Smooth muscle cell (in vitro differentiated cells): ENCODE measurements around the gene DNAH10. TPM values are rescaled to one million over a fixed set of nuclear protein-coding genes. Genes with fewer than 3 reads are reported as not detected.

Source experiments
- DNase-seq: peaks from one replicate; lab custom pipeline; 2025; ENCODE audit not compliant: unreplicated experiment; lab: John Stamatoyannopoulos, UW
- H2AFZ ChIP-seq: fragments of 200-600 bp; sonication (generic); 2 replicates; pipeline ENCODE4 v1.6.0; 2016; ENCODE audit warnings: antibody characterized with exemption, low read depth, mild to moderate bottlenecking
- H3F3A ChIP-seq: fragments of 200-600 bp; sonication (generic); 2 replicates; pipeline ENCODE4 v1.6.0; 2017; ENCODE audit warnings: antibody characterized with exemption, low read depth
- H3K27ac ChIP-seq: fragments of 200-600 bp; sonication (generic); 2 replicates; pipeline ENCODE4 v1.5.1; 2016; ENCODE audit warnings: low read depth, mild to moderate bottlenecking
- H3K27me3 ChIP-seq: fragments of 200-600 bp; sonication (generic); 2 replicates; pipeline ENCODE4 v1.6.1; 2016; ENCODE audit warnings: low read depth, mild to moderate bottlenecking
- H3K36me3 ChIP-seq: fragments of 200-600 bp; sonication (generic); 2 replicates; pipeline ENCODE4 v1.5.1; 2016; ENCODE audit warnings: low read depth
- H3K4me1 ChIP-seq: fragments of 200-600 bp; sonication (generic); 2 replicates; pipeline ENCODE4 v1.5.1; 2016; ENCODE audit warnings: low read depth
- H3K4me2 ChIP-seq: fragments of 200-600 bp; sonication (generic); 2 replicates; pipeline ENCODE4 v1.6.0; 2016; ENCODE audit warnings: mild to moderate bottlenecking
- H3K4me3 ChIP-seq: fragments of 200-600 bp; sonication (generic); 2 replicates; pipeline ENCODE4 v1.5.1; 2016; ENCODE audit warnings: mild to moderate bottlenecking
- H3K79me2 ChIP-seq: fragments of 200-600 bp; sonication (generic); 2 replicates; pipeline ENCODE4 v1.6.0; 2016; ENCODE audit warnings: low read depth, mild to moderate bottlenecking
- H3K9ac ChIP-seq: fragments of 200-600 bp; sonication (generic); 2 replicates; pipeline ENCODE4 v1.6.0; 2016; ENCODE audit warnings: low read depth
- H3K9me3 ChIP-seq: fragments of 200-600 bp; sonication (generic); replicated peaks from 2 replicates; pipeline ENCODE4 v1.5.1; 2016; ENCODE audit warnings: low read depth
- H4K20me1 ChIP-seq: fragments of 200-600 bp; sonication (generic); 2 replicates; pipeline ENCODE4 v1.6.0; 2016; ENCODE audit warnings: low read depth
- WGBS: methylation state at CpG from one replicate; pipeline ENCODE4 v1.1.7; 2016; ENCODE audit warnings: low lambda C conversion rate; 5-methylcytosine and 5-hydroxymethylcytosine counted together
- polyA plus RNA-seq: library from polyadenylated mRNA; unstranded; fragments of >200 nt; fragmentation: Nextera tagmentation; extraction: Ambion mirVana; gene quantifications from 2 replicates; pipeline ENCODE4 v1.2.1, GENCODE V29; 2016
- total RNA-seq: library from RNA; depleted of rRNA; stranded (reverse); fragments of >200 nt; gene quantifications from 2 replicates; pipeline ENCODE4 v1.2.3, GENCODE V29; 2014
- TF ChIP-seq, protein P1 (sequence below): fragments of 200-600 bp; sonication (generic); IDR thresholded peaks from 2 replicates; pipeline ENCODE4 v1.5.1; 2017; ENCODE audit warnings: borderline replicate concordance, mild to moderate bottlenecking, antibody characterized with exemption; ENCODE audit not compliant: insufficient read depth, poor library complexity, severe bottlenecking

The DNAH10 gene
- total and polyA plus RNA-seq, 2 experiments from 2014 or later = 1.5 to 2.2 TPM

DNA sequence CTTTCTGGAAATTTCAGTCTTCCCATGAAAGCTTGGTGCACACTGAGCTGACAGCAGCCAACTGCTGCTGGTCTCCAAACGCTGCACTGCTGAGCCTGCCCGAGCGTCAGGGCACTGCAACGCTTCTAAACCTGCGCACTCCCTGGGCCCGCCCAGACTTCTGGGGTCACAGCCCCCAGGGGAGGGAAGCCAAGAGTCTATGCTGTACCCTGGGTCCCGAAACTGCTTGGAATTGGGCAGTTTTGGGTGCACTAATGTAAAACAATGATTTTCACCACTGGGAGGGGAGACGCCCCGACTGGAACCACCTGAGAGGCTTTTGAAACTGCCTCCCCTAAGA, 178.5 kb downstream of the DNAH10 start:
- TF ChIP-seq, protein P1, sequence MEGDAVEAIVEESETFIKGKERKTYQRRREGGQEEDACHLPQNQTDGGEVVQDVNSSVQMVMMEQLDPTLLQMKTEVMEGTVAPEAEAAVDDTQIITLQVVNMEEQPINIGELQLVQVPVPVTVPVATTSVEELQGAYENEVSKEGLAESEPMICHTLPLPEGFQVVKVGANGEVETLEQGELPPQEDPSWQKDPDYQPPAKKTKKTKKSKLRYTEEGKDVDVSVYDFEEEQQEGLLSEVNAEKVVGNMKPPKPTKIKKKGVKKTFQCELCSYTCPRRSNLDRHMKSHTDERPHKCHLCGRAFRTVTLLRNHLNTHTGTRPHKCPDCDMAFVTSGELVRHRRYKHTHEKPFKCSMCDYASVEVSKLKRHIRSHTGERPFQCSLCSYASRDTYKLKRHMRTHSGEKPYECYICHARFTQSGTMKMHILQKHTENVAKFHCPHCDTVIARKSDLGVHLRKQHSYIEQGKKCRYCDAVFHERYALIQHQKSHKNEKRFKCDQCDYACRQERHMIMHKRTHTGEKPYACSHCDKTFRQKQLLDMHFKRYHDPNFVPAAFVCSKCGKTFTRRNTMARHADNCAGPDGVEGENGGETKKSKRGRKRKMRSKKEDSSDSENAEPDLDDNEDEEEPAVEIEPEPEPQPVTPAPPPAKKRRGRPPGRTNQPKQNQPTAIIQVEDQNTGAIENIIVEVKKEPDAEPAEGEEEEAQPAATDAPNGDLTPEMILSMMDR = no peak
- DNase-seq = no peak
- Histone ChIP-seq H3K79me2 (no peaks in the 10 kb centered on the region), H3K4me3 (no peak overlapping the region), H4K20me1 (peaks cover 19% of the 10 kb centered on the region), H3K36me3 (peaks cover 9% of the 10 kb centered on the region), H3K4me2 (no peak overlapping the region), H2AFZ (no peak overlapping the region), H3K9ac (no peak overlapping the region), H3K4me1 (peaks cover 7% of the 10 kb centered on the region), H3F3A (peaks cover 13% of the 10 kb centered on the region), H3K27ac (no peak overlapping the region), H3K27me3 (no peaks in the 10 kb centered on the region), H3K9me3 (no peaks in the 10 kb centered on the region)
- WGBS = 97% methylated on average over 9 of the region's 9 CpGs

DNA sequence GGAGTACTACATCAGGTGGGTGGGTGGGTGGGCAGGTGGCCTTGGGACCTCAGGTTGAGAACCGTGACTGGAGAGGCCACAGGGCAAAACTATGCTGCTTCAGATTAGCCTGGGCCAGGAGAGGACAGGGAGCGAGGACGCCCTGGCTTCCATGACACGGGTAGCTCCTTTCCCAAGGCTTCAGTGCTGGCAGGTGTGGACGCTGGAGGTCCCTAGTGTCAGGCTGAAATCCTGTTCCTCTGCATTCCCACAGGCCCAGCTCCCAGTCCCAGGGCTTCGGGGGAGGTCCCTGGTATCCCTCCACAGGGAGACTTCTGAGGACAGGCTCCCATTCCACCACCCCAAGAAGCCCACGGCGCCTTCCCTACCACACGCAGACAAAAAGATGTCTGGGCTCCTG, 178.9 kb downstream of the DNAH10 start:
- Histone ChIP-seq H3K79me2 (no peaks in the 10 kb centered on the region), H3K36me3 (peaks cover 9% of the 10 kb centered on the region), H3K27me3 (no peaks in the 10 kb centered on the region), H3K4me1 (peaks cover 7% of the 10 kb centered on the region), H3K4me3 (no peak overlapping the region), H3K9ac (no peak overlapping the region), H4K20me1 (peaks cover 19% of the 10 kb centered on the region), H3F3A (peaks cover 13% of the 10 kb centered on the region), H3K9me3 (no peaks in the 10 kb centered on the region), H3K27ac (peak overlapping the region; percentile 85), H3K4me2 (no peak overlapping the region), H2AFZ (no peak overlapping the region)
- TF ChIP-seq, protein P1 = no peak
- 73% methylated on average over 9 of the region's 9 CpGs for WGBS
- no peak for DNase-seq

GRCh38 chr12:123941624-123942237, 179.6 kb downstream of the DNAH10 start:
- no peak overlapping the region for H3K4me3 ChIP-seq
- WGBS = 70% methylated on average over 13 of the region's 13 CpGs
- peaks cover 7% of the 10 kb centered on the region for H3K4me1 ChIP-seq
- H3K27me3 ChIP-seq = no peaks in the 10 kb centered on the region
- peaks cover 25% of the 10 kb centered on the region for H4K20me1 ChIP-seq
- H3K36me3 ChIP-seq = peaks cover 2% of the 10 kb centered on the region
- peak overlapping the region; percentile 38 for H3K9ac ChIP-seq
- peak overlapping the region; percentile 7 for H3K4me2 ChIP-seq
- DNase-seq = no peak
- no peaks in the 10 kb centered on the region for H3K79me2 ChIP-seq
- TF ChIP-seq, protein P1 = no peak
- H3K27ac ChIP-seq = peak overlapping the region; percentile 85
- H2AFZ ChIP-seq = no peak overlapping the region
- H3K9me3 ChIP-seq = no peaks in the 10 kb centered on the region
- H3F3A ChIP-seq = peaks cover 13% of the 10 kb centered on the region

DNA sequence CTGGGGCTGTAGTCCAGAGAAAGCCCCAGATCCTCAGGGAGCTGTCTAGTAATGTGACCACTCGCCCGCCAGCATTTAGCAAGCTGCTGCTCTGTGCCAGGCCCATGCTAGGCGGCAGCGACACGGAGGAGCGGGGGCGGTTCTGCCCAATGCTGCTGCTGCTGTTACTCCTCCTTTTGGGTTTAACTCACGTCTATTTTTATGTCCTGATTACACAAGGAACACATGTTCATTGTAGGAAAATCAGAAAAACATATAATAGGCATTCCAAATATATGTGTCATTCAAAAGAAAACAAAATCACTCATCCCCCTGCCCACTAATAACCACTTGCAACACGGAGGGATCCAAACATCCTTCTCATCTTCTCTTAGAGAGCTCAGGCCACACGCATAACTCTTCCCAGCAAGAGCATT, 180.1 kb downstream of the DNAH10 start:
- Histone ChIP-seq H3K27me3 (no peaks in the 10 kb centered on the region), H3K9ac (peak overlapping the region; percentile 38), H2AFZ (no peak overlapping the region), H3K4me2 (peak overlapping the region; percentile 65), H3K4me3 (no peak overlapping the region), H3K36me3 (no peaks in the 10 kb centered on the region), H3K27ac (peak overlapping the region; percentile 85), H3K79me2 (no peaks in the 10 kb centered on the region), H3K4me1 (peaks cover 7% of the 10 kb centered on the region), H4K20me1 (peaks cover 25% of the 10 kb centered on the region), H3F3A (peaks cover 13% of the 10 kb centered on the region), H3K9me3 (no peaks in the 10 kb centered on the region)
- 56% methylated on average over 10 of the region's 10 CpGs for WGBS
- TF ChIP-seq, protein P1 = no peak
- no peak for DNase-seq
